HG03558 (cell line): Measurements from ENCODE around the gene PCK2.

Source experiments
- ATAC-seq: cut with Tn5 transposase; IDR thresholded peaks from one replicate; pipeline ENCODE4 v1.9.1; 2021; ENCODE audit warnings: moderate number of reproducible peaks; ENCODE audit not compliant: unreplicated experiment; ENCODE audit errors: extremely low read depth

The PCK2 gene

DNA sequence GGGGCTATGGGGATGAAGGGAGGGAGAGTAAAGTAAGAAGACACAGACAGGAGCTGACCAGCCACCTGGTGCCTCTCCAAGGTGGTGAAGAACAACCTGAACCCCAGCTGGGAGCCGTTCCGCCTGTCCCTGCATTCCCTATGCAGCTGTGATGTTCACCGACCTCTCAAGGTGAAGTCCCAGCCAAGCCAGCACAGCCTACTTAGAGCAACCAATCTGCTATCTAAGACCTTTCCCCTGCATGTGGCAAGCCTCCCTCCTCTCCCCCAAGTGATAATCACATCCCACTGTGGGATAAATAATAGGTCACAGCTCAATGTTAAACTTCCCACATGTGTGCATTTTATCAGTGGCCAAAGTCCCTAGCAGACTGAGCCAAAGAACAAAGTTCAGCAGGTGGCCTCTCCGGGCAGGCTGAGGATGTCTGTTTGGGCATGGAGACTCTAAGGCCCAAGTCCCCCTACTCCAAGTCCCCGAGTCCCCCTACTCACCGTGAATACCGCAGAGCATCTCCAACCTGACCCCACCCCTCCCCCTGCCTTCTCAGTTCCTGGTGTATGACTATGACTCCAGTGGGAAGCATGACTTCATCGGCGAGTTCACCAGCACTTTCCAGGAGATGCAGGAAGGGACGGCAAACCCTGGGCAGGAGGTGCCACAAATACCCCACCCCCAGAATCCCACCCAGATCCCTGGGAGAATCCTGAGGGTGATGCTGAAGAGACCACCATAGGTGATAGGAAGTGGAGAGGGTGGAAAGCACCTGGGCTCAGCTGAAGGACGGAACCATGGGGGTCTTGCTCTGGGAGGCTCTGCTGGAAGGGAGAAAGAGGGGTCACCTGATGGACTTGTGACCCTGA, 19.3 kb upstream of the PCK2 start:
- ATAC-seq = no peak

DNA sequence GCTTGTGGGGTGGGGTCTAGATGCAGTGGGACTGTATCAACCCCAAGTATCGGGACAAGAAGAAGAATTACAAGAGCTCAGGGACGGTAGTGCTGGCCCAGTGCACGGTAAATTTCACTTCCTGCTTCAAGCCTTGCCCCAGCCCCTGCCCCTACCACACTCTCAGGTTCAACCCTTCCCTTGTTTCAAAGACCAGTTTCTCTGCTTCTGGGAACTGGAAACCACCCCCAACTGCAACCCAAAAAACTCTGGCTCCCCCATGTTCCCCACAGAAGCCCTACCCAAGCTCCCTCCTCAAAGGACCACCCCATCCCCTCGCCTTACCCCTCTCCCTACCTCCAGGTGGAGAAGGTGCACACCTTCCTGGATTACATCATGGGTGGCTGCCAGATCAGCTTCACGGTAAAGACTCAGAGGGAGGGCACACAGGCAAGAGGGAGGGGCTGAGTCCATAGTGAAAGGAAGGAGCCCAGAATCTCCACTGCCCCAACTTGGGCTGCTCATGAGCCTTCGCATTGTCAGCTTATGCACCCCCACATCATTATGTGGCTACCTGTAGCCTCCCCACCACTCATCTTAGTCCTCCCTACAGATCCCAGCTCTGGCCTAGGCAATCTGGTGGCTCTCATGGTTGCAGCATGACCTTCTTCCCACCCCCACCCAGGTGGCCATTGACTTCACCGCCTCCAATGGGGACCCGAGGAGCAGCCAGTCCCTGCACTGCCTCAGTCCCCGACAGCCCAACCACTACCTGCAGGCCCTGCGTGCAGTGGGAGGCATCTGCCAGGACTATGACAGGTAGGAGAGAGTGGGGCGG, 18.4 kb upstream of the PCK2 start:
- no peak for ATAC-seq

DNA sequence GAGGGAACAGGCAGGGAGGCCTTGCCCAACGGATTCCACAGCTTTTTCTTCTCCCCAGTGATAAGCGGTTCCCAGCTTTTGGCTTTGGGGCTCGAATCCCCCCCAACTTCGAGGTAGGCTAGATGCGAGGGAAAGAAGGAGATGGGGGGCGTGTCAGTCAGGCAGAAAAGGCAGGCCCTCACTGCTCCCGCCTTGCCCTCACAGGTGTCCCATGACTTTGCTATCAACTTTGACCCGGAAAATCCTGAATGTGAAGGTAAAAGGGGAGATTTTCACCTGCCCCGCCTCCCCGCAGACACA, 17.9 kb upstream of the PCK2 start:
- ATAC-seq = no peak

- ATAC-seq = no peak
These were observed 17.0 kb upstream of the PCK2 start for GRCh38 chr14:24077086-24077485.

DNA sequence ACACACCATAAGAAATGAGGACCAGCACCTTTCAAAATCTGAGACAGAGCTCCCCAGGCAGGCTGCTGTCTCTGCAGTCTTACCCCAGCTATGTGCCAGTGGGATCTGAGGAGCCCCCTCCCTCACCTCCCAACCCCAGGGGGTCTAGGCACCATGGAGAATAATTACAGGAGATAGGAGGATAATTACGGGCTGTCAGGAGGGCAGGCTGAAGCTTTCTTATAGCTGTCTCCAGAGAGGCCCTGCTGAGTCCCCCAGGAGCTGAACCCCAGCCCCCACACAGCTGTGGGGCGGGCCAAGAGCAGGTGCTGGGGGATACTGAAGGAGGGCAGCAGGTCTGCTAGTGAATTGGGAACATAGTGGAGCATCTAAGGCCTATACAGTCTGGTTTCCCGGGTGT, 16.0 kb upstream of the PCK2 start:
- ATAC-seq = no peak

- ATAC-seq = no peak
These were observed 14.5 kb upstream of the PCK2 start for GRCh38 chr14:24079491-24080141.

GRCh38 chr14:24080142-24080530, 14.0 kb upstream of the PCK2 start:
- no peak for ATAC-seq

- no peak for ATAC-seq
These were observed 13.0 kb upstream of the PCK2 start for GRCh38 chr14:24080888-24081738.

DNA sequence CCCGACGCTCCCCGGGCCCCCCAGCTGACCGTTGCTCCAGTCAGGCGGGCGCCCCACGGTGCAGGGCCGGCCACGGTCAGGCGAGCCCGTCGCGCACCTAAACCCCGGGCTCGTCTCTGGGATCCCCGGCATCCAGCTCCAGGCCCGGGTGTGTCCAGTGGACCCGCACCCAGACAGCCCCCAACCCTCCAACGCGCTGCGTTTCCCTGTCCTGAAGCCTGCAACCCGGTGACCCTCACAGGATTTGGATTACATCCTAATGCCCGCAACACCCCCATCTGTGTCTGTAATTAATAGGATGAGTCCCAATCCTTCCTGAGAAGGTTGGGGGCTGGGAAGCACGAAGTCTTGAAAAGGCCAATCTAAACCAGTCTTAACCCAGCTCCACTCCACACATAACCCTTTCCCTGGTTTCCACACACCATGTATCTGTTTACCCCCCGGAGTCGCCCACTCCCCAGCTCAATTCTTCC, 12.3 kb upstream of the PCK2 start:
- no peak for ATAC-seq

GRCh38 chr14:24082411-24083080, 11.6 kb upstream of the PCK2 start:
- no peak for ATAC-seq

GRCh38 chr14:24083462-24083861, 10.6 kb upstream of the PCK2 start:
- ATAC-seq = no peak

- ATAC-seq = no peak
These were observed 9.7 kb upstream of the PCK2 start for GRCh38 chr14:24084440-24084839.

DNA sequence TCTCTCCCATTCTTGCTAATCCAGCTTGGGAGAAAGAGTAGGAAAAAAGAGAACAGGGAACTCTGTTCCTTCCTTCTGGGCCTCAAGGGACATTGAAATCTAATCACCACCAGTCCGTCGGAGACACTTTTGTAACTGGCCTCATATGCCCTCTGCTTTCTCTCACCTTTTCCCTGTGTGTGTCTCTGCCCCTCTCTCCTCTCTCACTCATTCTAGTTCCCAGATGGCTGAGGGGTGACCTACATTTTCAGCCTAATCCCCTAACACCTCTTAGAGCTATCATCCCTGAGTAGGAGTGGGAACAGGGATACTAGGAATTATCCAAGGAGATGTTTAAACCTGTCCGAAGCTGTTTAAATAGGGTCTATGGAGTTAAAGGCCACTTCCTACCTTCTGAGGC, 8.9 kb upstream of the PCK2 start:
- ATAC-seq = no peak

- ATAC-seq = no peak
These were observed 7.7 kb upstream of the PCK2 start for GRCh38 chr14:24086193-24086955.

DNA sequence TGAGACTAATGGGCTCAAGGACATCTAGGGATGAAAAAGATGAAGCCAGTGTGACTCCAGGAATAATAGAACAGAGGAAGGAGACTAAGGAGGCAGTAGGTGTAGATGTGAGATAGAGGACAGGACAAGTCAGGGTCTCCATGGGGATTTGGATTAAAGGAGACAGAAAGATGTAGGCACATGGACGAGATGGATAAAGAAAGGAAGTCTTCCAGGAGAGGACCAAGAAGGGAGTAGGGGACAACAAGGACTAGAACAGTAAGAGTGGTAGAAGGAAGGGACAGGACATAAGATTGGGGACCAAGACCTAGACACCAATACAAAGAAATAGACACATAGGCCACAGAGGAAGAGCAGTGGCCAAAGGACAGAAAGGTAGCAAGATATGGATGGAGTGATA, 7.1 kb upstream of the PCK2 start:
- no peak for ATAC-seq

DNA sequence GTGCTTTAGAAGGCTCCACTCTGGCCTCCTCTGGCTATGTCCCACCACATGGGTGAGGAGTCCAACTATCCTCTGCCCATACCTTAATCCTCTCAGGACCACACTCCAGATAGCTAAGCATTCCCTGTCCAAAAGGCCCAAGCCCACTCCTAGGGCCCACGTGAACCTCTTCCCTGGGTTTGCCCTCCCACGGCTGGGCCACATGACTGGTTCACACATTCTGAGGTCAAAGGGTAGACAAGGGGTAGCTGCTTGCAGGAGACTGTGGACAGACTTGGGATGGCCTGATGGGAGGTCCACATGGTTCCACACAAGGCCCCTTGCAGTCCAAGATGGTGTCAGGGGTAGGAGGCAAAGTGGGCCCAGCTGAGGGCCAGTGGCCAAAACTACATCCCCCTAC, 6.0 kb upstream of the PCK2 start:
- ATAC-seq = no peak

DNA sequence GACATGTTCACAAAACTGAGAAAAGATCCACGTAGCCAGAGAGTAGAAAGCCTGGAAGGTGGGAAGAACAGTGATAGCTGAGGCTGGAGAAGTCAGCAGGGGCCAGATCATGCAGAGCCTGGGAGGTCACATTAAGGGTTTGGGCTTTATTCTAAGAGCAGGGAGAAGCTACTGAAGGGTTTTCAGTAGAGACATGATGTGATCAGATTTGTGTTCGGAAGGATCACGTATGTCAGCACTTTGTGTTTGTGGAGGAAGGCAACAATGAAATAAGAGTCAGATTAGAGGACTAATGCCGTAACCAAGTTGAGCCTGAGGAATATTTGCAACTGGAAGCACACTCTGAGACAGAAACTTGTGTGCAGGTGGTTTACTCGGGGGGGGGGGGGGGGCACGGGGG, 4.2 kb upstream of the PCK2 start:
- no peak for ATAC-seq

DNA sequence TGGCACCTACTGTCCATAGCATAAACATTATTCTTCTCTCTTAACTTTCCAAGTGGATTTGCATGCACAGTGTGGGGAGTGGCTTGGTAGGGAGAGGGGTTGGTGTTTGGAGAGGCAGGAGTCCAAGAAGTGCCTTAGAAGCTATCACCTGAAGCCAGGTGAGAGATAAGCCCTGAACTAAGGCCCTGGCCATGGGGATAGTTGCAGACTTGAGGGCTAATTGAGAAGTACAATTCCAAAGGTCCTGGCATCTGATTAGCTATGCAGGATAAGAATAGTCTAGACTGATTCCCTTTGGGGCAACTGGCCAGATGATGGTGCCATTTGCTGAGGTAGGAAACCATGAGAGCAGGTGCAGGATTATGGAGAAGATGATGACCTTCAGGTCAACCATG, 2.0 kb upstream of the PCK2 start:
- ATAC-seq = no peak
